Breast epithelium (tissue), 4 donors: ENCODE data around the gene HOXB6. TPM values are rescaled to one million over a fixed set of nuclear protein-coding genes. Genes with fewer than 3 reads are reported as not detected.
A peak's percentile ranks its signal among the peaks of the same experiment; 100 is the strongest.

ENCODE experiments used
- DNase-seq, 2 donors: peaks; one replicate each; pipeline ENCODE4 v3.0.0-alpha.2; 2019; ENCODE audit warnings: low spot score in 2 of 2
- H3K27ac ChIP-seq, 2 donors: fragments of 200-600 bp; sonication (generic) in 1 of 2; one replicate each; pipeline ENCODE4 v1.5.1; 2016 to 2019; ENCODE audit warnings: mild to moderate bottlenecking in 1 of 2
- H3K27me3 ChIP-seq, 2 donors: fragments of 200-600 bp; sonication (generic) in 1 of 2; one replicate each; pipeline versions ENCODE4 v1.5.1 to v1.6.0; 2017 to 2019; ENCODE audit warnings: control low read depth in 1 of 2, mild to moderate bottlenecking in 1 of 2
- H3K36me3 ChIP-seq: fragments of 200-600 bp; one replicate; pipeline ENCODE4 v1.5.1; 2019
- H3K4me1 ChIP-seq, 2 donors: fragments of 200-600 bp; sonication (generic); one replicate each; pipeline ENCODE4 v1.5.1; 2016 to 2019; ENCODE audit warnings: control low read depth in 1 of 2
- H3K4me3 ChIP-seq, 3 donors: fragments of 200-600 bp; sonication (generic); 1 replicate in 2 of 3; 2 replicates in 1 of 3; pipeline ENCODE4 v1.5.1; 2016 to 2019; ENCODE audit warnings: mild to moderate bottlenecking in 3 of 3, moderate library complexity in 2 of 3
- H3K9me3 ChIP-seq, 2 donors: fragments of 200-600 bp; sonication (generic) in 1 of 2; one replicate each; pipeline ENCODE4 v1.5.1; 2016 to 2019; ENCODE audit warnings: control low read depth in 1 of 2
- POLR2A ChIP-seq: fragments of 450-650 bp; IDR thresholded peaks from one replicate; pipeline ENCODE4 v1.6.1; 2016; ENCODE audit warnings: antibody characterized with exemption, mild to moderate bottlenecking, moderate library complexity
- POLR2AphosphoS5 ChIP-seq, 3 donors: sonication (generic); formaldehyde crosslinking; IDR thresholded peaks; one replicate each; pipeline ENCODE4 v1.6.1; 2017; ENCODE audit warnings: antibody characterized with exemption in 3 of 3
- intact Hi-C: fragments of 100-400 bp; cut with DNase I; formaldehyde crosslinking; loops from one replicate; pipeline ENCODE4 v1.15.1; 2023; ENCODE audit warnings: low total_unique reads
- total RNA-seq, 3 donors: library from RNA; depleted of rRNA; stranded (reverse); fragments of >200 nt; gene quantifications; one replicate each; pipeline ENCODE4 v1.1.0, GENCODE V29; 2016
- TF ChIP-seq, protein P1 (sequence below), 3 donors: fragments of 450-650 bp; IDR thresholded peaks; one replicate each; pipeline ENCODE4 v1.5.1; 2016 to 2017; ENCODE audit warnings: antibody characterized with exemption in 3 of 3, mild to moderate bottlenecking in 3 of 3, moderate library complexity in 3 of 3

HOXB6 gene
- total RNA-seq, 3 donors from 2014 or later, result 1.0 to 24.9 (median 18.2) TPM

DNA sequence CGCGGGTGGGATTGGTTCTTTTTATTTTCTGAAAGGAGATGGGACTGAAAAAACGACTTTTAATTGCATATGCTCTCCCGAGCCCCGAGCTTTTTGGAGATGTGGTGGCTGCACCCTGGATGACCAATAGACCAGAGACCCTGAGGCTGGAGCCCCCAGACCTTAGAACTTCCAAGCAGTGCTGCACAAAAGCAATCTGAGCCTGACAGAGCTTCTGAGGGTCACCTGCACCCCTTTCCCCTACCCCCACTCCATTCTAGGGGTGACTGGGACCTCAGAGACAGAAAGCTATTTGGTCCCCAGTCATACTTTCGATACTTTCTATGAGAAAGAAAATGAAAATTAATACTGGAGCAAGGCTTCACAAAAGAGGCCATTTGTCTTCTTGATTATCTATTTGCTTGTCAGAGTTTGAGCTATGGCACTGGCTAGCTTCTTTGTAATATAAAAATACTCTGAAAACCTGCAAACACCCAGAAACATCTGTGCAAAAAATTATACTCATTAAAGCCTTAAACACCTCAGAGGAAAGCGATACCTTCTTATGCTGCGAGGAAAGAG lies 30.2 kb downstream of the HOXB6 start:
- DNase-seq, result no peak
- H3K9me3 ChIP-seq, result no peaks in the 10 kb centered on the region
- H3K36me3 ChIP-seq, result no peaks in the 10 kb centered on the region
- H3K4me3 ChIP-seq, result peak overlapping the region in 2 of 3 donors; percentile 9 to 17
- peaks cover 0 to 7% of the 10 kb centered on the region in 2 donors for H3K4me1 ChIP-seq
- intact Hi-C loops, result loop anchor here (5.0 kb wide), 1 partner anchor 32 kb away; no protein-coding TSS in a partner anchor
- TF ChIP-seq POLR2A (no peak), POLR2AphosphoS5 (IDR thresholded peaks at IDR 0.05) (no peak)
- TF ChIP-seq, protein P1, sequence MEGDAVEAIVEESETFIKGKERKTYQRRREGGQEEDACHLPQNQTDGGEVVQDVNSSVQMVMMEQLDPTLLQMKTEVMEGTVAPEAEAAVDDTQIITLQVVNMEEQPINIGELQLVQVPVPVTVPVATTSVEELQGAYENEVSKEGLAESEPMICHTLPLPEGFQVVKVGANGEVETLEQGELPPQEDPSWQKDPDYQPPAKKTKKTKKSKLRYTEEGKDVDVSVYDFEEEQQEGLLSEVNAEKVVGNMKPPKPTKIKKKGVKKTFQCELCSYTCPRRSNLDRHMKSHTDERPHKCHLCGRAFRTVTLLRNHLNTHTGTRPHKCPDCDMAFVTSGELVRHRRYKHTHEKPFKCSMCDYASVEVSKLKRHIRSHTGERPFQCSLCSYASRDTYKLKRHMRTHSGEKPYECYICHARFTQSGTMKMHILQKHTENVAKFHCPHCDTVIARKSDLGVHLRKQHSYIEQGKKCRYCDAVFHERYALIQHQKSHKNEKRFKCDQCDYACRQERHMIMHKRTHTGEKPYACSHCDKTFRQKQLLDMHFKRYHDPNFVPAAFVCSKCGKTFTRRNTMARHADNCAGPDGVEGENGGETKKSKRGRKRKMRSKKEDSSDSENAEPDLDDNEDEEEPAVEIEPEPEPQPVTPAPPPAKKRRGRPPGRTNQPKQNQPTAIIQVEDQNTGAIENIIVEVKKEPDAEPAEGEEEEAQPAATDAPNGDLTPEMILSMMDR (IDR thresholded peaks at IDR 0.05), result no peak
- peak overlapping the region; percentile 21 to 71 for H3K27ac ChIP-seq
- H3K27me3 ChIP-seq, result peaks cover 0 to 41% of the 10 kb centered on the region in 2 donors

DNA sequence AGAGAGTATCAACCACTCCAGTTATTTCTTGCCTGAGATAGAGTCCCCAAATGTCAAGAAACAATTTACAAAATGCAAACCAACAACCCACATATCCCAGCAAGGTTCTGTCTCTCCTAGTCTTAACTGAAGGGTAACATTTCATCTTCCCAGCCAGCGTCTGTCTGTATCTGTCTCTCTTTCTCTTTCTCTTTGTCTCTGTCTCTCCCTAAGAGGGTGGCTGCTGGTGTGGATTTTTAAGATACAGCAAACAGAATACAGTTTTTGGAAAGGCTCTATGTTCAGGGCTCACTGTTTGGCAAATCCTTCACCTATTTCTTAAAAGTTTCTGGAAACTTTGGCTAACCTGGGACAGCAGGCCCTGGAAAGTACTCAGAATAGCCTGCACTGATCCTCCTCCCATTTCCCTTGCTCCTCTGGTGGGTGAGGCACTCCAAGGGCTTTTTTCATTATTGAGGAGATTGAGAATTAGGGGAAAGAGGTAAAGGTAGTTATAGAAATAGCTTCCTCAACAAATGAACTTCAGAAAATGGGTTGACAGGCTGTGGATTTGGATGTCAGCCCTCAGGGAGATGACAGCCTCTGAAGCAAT lies 32.9 kb downstream of the HOXB6 start:
- DNase-seq, result no peak
- H3K27me3 ChIP-seq, result peaks cover 0 to 19% of the 10 kb centered on the region in 2 donors
- H3K4me3 ChIP-seq, result peak overlapping the region in 1 of 3 donors; percentile 9
- peaks cover 0 to 7% of the 10 kb centered on the region in 2 donors for H3K4me1 ChIP-seq
- TF ChIP-seq, protein P1 (IDR thresholded peaks at IDR 0.05), result no peak
- TF ChIP-seq POLR2A, result no peak
- H3K36me3 ChIP-seq, result no peaks in the 10 kb centered on the region
- peak overlapping the region; percentile 34 to 76 for H3K27ac ChIP-seq
- intact Hi-C loops, result no loop called here
- no peaks in the 10 kb centered on the region for H3K9me3 ChIP-seq

DNA sequence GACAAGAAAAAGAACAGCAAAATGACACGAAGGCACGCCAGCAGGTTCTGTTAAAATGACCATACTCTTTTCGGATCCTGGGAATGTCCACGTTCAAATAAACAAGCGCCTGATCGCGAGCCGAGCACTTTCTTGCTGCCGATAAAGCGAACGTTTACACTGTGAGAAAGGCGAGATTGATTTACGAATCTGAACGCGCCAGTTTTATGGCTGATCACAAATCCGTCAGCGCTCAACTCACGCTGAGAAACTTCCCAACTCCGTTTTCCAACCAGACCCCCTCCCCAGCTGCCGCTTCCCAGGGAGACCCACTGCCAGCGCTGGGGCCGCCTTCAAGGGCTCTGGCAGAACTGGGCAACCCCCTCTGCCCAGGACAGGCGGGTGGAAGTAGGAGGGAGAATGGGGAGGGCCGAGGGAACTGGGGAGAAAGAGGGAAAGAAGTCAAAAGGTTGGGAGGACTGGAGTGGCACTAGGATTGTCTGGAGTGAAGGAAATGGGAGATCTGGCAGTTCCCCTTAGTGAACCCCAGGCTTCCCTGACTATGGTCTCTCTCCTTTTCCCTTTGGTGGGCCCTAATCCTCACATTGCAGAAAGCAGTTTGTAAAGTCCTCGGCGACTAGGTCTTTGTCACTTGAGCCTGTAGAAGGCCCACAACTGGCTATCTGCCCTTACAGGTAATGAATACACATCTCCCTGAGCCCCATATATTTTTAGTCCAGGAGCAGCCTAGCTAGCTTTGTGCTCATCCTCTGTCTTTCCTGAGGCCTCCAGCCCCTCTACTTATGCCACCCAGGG lies 33.6 kb downstream of the HOXB6 start:
- no peak for TF ChIP-seq POLR2A
- TF ChIP-seq, protein P1 (IDR thresholded peaks at IDR 0.05), result no peak
- no peak for TF ChIP-seq POLR2AphosphoS5 (IDR thresholded peaks at IDR 0.05)
- no peaks in the 10 kb centered on the region for H3K36me3 ChIP-seq
- peak overlapping the region; percentile 19 to 33 (median 30) for H3K4me3 ChIP-seq
- H3K9me3 ChIP-seq, result no peaks in the 10 kb centered on the region
- peaks cover 0 to 15% of the 10 kb centered on the region in 2 donors for H3K27me3 ChIP-seq
- no peak for DNase-seq
- H3K4me1 ChIP-seq, result peaks cover 0 to 3% of the 10 kb centered on the region in 2 donors
- intact Hi-C loops, result no loop called here
- H3K27ac ChIP-seq, result peak overlapping the region; percentile 34 to 76

DNA sequence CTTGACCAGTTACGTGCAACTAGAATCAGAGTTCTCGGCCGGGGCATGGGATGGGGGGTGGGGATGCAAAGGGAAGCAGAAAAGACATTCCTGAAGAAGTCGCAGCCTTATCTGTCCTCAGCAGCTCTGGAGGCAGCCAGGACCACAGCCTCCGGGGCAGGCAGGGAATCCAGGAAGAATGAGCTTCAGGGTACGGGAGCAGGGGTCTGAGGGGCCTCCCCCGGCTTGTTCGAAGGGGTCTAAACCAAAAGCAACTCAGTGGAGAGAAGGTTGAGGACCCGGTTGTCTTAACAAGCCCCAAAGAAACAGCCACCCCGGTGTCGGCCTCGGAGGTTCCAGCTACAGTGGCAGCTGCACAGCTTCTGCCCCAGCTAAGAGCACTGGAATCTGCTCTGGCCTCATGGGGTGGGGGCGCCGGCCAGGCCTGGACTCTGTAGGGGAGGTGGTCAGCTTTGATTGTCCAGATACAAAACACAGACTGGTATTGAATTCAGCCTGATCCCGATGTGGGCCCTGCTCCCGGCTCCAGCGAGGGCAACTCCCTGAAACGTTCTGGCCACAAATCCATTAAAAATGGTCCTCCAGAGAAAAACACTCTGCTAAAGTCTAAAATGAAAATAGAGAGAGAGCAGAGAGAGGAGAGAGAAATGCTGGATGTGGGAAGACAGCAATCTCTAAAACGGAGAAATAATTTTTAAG lies 34.3 kb downstream of the HOXB6 start:
- peak overlapping the region; percentile 19 to 33 (median 30) for H3K4me3 ChIP-seq
- no peak for DNase-seq
- TF ChIP-seq POLR2A, result no peak
- TF ChIP-seq POLR2AphosphoS5 (IDR thresholded peaks at IDR 0.05), result no peak
- TF ChIP-seq, protein P1 (IDR thresholded peaks at IDR 0.05), result no peak
- H3K27ac ChIP-seq, result peak overlapping the region; percentile 34 to 76
- H3K36me3 ChIP-seq, result no peaks in the 10 kb centered on the region
- H3K27me3 ChIP-seq, result peaks cover 0 to 8% of the 10 kb centered on the region in 2 donors
- H3K4me1 ChIP-seq, result no peaks in the 10 kb centered on the region
- intact Hi-C loops, result no loop called here
- H3K9me3 ChIP-seq, result no peaks in the 10 kb centered on the region
